K562 (cell line): ENCODE results near the gene NUP214.
"Not testable (repeated sequence)": the region's sequence is repeated elsewhere in the genome, so short reads cannot be mapped to it uniquely, and the experiment has no call there.

Experiments used
- AFF4 ChIP-seq: sonication (generic); formaldehyde crosslinking; IDR thresholded peaks from 2 replicates; pipeline ENCODE4 v1.8.0; 2023; ENCODE audit warnings: mild to moderate bottlenecking, missing genetic modification reagents
- ARID3A ChIP-seq: IDR thresholded peaks from 2 replicates; pipeline ENCODE4 v1.6.1; 2012; ENCODE audit warnings: low read depth, low read length, improper control_type of control experiment, borderline replicate concordance
- CTCF ChIP-seq, 3 experiments: IDR thresholded peaks in 2 of 3; conservative IDR thresholded peaks in 1 of 3; 2 replicates each; pipeline ENCODE4 v1.5.1; 2011 to 2012; ENCODE audit warnings: low read length in 3 of 3, mild to moderate bottlenecking in 3 of 3, control low read depth in 2 of 3, improper control_type of control experiment in 1 of 3, inconsistent platforms in 1 of 3, low read depth in 1 of 3, mixed read lengths in 1 of 3, moderate library complexity in 1 of 3; ENCODE audit not compliant: insufficient read depth in 2 of 3
- TGIF2 ChIP-seq: sonication (generic); formaldehyde crosslinking; IDR thresholded peaks from 2 replicates; pipeline ENCODE4 v1.8.1; 2022; ENCODE audit warnings: mild to moderate bottlenecking, missing genetic modification reagents, moderate library complexity

- TF ChIP-seq TGIF2 (CRISPR knock-in tag); AFF4; ARID3A; CTCF (IDR thresholded peaks at IDR 0.05 in 2 of 3, conservative IDR thresholded peaks at IDR 0.05 in 1 of 3; ENCODE audit: insufficient read depth in 2 of 3, low read depth in 1 of 3, low read length in 3 of 3): not testable (repeated sequence)
These were observed 65.6 kb downstream of the NUP214 start for GRCh38 chr9:131191032-131191431.
